ENCODE measurements around the gene ZNF33B. TPM values are rescaled to one million over a fixed set of nuclear protein-coding genes. Genes with fewer than 3 reads are reported as not detected.

ZNF33B gene
- total and polyA plus RNA-seq, 9 of the 15 experiments (the other 6 are each of a cell fraction or from before 2014, with no cell fraction given): 6.9 to 23.9 (median 15.4) TPM

DNA sequence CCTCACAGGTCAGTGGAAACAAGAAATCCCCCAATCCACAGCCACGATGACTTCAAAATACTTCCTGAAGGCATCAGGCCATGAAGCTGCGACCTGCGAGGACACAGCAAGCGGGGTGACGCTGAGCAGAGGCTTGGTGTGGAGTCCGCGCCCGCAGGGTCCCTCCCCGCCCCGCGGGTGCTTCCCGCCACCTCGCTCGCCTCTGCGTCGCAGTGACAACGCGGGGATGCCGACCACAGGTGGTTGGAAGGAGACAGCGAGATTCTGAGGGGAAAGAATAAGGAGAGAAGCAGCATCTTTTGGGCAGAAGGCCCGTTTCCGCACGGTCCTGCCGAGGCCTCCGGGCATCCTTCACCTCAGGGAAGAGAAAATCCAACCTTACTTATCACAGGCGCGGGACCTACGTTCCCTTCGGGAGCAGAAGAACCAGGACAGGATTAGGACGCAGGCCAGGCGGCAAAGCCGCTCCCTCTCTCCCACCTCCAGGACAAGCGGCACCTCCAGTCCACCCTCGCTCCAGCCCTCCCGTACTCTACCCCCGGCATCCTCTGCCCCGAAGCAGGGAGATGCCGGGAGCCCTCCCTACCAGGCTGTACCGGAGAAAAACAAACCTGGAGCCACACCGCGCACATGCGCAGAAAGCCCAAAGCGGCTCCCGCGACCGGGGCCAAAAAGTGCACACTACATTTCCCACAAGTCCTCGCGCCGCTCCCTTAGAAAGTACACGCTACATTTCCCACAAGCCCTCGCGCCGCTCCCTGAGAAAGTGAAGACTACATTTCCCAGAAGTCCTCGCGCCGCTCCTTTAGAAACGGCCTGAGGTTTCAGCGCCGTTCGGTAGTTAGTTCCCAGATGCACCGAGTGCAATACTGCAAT, 85.9 kb downstream of the ZNF33B start (continued):
- TF ChIP-seq HNRNPLL (IDR thresholded peaks at IDR 0.05; ENCODE audit: low read depth, low read length, poor library complexity, severe bottlenecking) (peak; percentile 61), PRPF4 (IDR thresholded peaks at IDR 0.05; ENCODE audit: insufficient read depth, low read depth, low read length, poor library complexity, severe bottlenecking) (no peak), WHSC1 (IDR thresholded peaks at IDR 0.05; ENCODE audit: low read length) (no peak), PTTG1 (tag; IDR thresholded peaks at IDR 0.05; ENCODE audit: low read depth) (no peak), THRAP3 (IDR thresholded peaks at IDR 0.05; ENCODE audit: borderline replicate concordance) (no peak), ZFX (CRISPR knock-in tag; IDR thresholded peaks at IDR 0.05) (peak; percentile 52), NRF1 (conservative IDR thresholded peaks at IDR 0.05 in 1 of 2, IDR thresholded peaks at IDR 0.05 in 1 of 2) (peak; percentile 98), PHF8 (IDR thresholded peaks at IDR 0.05; ENCODE audit: borderline replicate concordance, low read length) (peak; percentile 70; the same call in 1 of the 2 replicates), TEAD1 (CRISPR knock-in tag; IDR thresholded peaks at IDR 0.05) (0 out of 4 replicates have a peak, but pooled peaks of 1 of the 2 experiments have one; percentile 55), RBM14 (IDR thresholded peaks at IDR 0.05; ENCODE audit: borderline replicate concordance, insufficient read depth, low read depth, low read length) (no peak), ILF3 (IDR thresholded peaks at IDR 0.05; ENCODE audit: borderline replicate concordance) (no peak), RBM17 (IDR thresholded peaks at IDR 0.05; ENCODE audit: borderline replicate concordance, low read depth, low read length) (no peak), COPS2 (conservative IDR thresholded peaks at IDR 0.05) (no peak), CHD2 (IDR thresholded peaks at IDR 0.05; ENCODE audit: low read depth, low read length) (peak; percentile 41; the same call in 1 of the 2 replicates)
- TF ChIP-seq, protein P1, sequence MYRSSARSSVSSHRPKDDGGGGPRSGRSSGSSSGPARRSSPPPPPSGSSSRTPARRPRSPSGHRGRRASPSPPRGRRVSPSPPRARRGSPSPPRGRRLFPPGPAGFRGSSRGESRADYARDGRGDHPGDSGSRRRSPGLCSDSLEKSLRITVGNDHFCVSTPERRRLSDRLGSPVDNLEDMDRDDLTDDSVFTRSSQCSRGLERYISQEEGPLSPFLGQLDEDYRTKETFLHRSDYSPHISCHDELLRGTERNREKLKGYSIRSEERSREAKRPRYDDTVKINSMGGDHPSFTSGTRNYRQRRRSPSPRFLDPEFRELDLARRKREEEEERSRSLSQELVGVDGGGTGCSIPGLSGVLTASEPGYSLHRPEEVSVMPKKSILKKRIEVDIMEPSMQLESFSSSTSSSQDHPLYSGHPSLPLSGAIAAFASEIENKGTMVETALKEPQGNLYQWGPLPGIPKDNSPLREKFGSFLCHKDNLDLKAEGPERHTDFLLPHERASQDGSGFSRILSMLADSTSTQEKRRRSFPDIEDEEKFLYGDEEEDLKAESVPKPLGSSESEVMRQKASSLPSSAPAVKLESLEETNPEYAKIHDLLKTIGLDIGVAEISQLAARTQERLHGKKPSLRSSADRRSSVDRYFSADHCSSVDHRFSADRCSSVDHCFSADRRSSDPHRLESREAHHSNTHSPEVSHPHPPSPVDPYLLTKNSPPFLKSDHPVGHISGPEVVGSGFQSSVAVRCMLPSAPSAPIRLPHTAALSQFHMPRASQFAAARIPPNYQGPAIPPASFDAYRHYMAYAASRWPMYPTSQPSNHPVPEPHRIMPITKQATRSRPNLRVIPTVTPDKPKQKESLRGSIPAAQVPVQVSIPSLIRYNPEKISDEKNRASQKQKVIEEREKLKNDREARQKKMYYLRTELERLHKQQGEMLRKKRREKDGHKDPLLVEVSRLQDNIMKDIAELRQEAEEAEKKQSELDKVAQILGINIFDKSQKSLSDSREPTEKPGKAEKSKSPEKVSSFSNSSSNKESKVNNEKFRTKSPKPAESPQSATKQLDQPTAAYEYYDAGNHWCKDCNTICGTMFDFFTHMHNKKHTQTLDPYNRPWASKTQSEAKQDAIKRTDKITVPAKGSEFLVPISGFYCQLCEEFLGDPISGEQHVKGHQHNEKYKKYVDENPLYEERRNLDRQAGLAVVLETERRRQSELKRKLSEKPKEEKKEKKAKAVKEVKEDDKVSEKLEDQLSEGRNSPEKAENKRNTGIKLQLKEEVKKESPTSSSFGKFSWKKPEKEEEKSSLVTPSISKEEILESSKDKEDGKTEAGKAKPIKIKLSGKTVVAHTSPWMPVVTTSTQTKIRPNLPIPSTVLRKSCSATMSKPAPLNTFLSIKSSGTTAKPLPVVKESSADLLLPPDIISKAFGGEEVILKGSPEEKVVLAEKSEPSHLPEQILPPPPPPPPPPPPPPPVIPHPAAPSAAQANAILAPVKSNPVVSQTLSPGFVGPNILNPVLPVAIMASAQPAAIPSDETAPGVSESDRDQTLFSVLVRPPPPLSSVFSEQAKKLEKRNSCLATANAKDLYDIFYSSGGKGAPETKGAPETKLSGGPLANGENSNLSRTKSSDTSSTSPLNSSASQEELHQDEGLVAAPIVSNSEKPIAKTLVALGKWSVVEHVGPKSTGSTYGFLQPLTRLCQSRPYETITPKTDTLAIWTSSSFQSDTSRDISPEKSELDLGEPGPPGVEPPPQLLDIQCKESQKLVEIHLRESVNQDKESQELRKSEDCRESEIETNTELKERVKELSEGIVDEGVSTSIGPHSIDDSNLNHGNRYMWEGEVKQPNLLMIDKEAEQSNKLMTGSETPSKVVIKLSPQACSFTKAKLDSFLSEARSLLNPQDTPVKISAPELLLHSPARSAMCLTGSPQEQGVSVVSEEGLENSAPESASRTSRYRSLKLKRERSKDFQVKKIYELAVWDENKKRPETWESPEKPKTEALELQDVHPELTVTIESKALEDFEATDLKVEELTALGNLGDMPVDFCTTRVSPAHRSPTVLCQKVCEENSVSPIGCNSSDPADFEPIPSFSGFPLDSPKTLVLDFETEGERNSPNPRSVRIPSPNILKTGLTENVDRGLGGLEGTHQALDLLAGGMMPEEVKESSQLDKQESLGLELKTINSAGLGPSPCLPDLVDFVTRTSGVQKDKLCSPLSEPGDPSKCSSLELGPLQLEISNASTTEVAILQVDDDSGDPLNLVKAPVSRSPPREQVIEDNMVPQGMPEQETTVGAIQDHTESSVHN (IDR thresholded peaks at IDR 0.05; ENCODE audit: borderline replicate concordance in 1 of 2, low read depth in 1 of 2): no peak
- TF ChIP-seq, protein P2, sequence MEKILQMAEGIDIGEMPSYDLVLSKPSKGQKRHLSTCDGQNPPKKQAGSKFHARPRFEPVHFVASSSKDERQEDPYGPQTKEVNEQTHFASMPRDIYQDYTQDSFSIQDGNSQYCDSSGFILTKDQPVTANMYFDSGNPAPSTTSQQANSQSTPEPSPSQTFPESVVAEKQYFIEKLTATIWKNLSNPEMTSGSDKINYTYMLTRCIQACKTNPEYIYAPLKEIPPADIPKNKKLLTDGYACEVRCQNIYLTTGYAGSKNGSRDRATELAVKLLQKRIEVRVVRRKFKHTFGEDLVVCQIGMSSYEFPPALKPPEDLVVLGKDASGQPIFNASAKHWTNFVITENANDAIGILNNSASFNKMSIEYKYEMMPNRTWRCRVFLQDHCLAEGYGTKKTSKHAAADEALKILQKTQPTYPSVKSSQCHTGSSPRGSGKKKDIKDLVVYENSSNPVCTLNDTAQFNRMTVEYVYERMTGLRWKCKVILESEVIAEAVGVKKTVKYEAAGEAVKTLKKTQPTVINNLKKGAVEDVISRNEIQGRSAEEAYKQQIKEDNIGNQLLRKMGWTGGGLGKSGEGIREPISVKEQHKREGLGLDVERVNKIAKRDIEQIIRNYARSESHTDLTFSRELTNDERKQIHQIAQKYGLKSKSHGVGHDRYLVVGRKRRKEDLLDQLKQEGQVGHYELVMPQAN (IDR thresholded peaks at IDR 0.05; ENCODE audit: borderline replicate concordance): 0 out of 2 replicates have a peak, but pooled peaks have one; percentile 51
